ENCODE results near the gene GRB14.

The GRB14 gene

GRCh38 chr2:164568317-164568716 is 53.0 kb downstream of the GRB14 start:
- no peak for DNase-seq (ENCODE audit: low spot score)
- no peak for TF ChIP-seq CTCF (IDR thresholded peaks at IDR 0.05; ENCODE audit: extremely low read depth, missing control alignments)

DNA sequence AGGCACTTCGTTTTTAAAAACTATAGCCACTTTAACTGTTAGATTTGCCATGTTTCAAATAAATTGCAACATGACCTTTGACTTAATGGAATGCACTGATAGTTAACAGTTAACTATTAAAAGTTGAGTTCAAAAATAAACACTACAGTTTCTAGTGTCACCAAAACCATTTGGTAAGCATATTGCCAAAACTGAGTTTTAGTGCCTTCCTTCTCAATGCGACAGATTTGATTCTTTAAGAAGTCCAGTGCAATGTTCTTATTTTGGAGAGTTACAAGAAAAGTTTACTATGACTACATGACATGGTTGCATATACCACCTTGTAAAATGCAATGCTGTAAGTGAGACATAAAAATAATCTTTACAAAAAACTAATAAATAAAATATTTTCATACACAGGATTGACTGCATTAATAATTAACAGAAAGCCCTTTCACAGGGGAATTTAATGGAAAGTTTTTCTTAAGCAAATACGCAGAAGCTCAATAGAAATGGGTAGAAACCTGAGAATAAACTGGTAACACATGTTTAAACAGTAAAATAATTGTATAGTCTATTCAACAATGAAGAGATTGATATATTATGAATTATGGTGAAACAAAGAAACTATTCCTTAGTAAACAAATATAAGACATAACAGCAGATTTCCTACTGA is 53.8 kb downstream of the GRB14 start:
- no peak for DNase-seq (ENCODE audit: low spot score)
- no peak for TF ChIP-seq CTCF (IDR thresholded peaks at IDR 0.05; ENCODE audit: extremely low read depth, missing control alignments)

DNA sequence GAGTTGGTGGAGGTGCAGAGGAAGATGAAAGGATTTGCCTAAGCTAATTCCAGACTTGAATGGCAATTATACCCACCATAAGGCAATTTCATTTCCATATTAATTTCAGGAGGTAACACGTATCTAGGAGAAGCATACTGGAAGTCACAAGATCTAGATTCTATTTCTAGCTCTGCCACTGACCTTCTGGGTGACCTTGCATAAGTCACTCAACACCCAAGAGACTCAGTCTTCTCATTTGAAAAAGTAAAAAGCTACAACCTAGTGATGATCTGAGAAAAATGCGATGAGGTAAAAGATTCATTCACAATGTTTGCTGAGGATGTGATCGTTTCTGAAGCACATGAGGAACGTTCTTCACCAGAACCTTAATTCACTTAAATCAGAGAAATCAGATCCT is 55.9 kb downstream of the GRB14 start:
- no peak for TF ChIP-seq CTCF (IDR thresholded peaks at IDR 0.05; ENCODE audit: extremely low read depth, missing control alignments)
- no peak for DNase-seq (ENCODE audit: low spot score)

DNA sequence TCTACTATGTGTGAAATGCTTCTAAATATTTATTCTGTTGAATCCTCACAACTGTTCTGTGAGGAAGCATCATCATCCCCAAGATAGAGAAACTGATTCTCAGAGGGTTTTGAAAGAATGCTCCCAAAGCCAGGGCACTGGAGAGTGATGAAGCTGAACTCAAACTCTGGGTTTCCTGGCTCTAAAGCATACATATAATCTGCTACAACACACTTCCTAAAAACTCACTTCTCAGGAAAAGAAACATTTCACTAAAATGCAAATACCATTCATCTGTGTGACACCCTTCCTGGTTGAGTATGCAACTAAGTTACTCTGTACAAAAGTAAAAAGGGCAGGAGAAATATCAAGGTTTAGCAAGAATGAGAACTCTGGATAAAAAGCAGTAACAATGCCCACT is 58.6 kb downstream of the GRB14 start:
- TF ChIP-seq CTCF (IDR thresholded peaks at IDR 0.05; ENCODE audit: extremely low read depth, missing control alignments) = no peak
- no peak for DNase-seq (ENCODE audit: low spot score)

DNA sequence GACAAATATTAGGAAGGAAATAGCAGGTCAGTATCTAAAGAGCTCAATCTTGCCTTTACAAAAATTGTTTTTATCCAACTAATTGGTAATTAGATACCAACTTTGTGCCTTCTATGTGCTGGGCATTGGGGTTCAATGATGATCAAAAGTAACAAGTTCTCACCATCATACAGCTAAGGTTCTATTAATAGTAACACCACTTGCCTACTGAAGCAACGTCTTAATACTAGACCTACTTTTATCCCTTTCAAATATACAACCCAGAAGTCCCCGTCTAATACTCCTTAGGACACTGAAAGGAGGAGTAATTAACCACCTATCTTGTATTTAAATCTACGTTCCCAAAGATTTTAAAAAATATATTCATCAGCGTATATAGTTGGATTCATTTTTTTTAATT is 59.3 kb downstream of the GRB14 start:
- no peak for DNase-seq (ENCODE audit: low spot score)
- no peak for TF ChIP-seq CTCF (IDR thresholded peaks at IDR 0.05; ENCODE audit: extremely low read depth, missing control alignments)

GRCh38 chr2:164561416-164561815 is 59.9 kb downstream of the GRB14 start:
- DNase-seq (ENCODE audit: low spot score) = no peak
- TF ChIP-seq CTCF (IDR thresholded peaks at IDR 0.05; ENCODE audit: extremely low read depth, missing control alignments) = no peak

DNA sequence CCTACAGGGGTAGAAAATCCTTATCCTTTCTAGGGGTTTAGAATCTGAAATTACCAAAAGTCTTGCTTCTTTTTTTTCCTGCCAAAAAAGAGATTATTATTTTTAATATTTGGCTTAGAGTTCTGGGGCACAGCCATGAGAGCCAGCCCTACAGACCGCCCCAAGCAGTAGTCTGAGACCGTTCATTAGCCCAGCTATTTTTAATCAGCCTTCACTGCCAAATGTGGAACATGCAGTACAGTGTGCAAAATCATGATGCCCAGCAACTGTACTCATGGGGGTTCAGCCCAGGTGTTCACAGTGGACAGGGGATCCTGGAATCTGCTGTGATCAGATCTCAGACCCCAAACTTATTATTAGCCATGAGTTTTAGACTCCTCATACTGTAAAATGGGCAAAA is 60.4 kb downstream of the GRB14 start:
- no peak for TF ChIP-seq CTCF (IDR thresholded peaks at IDR 0.05; ENCODE audit: extremely low read depth, missing control alignments)
- DNase-seq (ENCODE audit: low spot score) = no peak

Measured in GM20000 (cell line).